ENCODE data around the gene KCNT2.
"Not testable (repeated sequence)": the region's sequence is repeated elsewhere in the genome, so short reads cannot be mapped to it uniquely, and the experiment has no call there.

Gene KCNT2

DNA sequence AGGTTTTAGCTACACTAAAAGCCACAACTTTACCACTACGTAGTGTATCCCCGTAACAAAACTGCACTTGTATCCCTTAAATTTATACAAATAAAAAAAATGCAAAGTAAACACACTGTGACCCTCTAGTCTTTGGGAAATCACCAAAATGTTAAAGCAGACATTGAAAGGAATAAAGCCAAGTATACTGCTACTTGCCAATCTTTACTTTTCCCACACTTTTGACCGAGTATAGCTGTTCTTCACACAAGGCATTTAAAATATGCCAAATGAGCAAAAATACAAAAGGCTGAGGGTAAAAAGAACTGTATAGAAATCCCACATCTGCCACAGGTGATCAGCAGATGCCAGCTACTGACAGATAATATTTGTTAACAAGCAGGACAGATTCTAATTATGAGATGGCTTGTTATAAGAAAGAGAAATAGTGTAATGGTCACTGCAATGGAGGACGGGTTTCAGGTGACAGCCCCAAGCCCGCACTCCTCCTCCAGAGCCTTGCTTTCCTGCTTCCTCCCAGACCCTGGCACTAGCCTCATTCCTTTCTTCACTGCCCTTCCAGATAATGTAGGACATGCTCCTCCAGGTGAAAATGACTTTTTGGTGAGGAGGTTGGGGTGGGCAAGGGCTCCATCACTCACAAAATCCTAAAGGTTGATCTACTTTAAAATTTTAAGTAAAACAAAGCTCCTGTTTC, 18.1 kb downstream of the KCNT2 start:
- DNase-seq = no peak

DNA sequence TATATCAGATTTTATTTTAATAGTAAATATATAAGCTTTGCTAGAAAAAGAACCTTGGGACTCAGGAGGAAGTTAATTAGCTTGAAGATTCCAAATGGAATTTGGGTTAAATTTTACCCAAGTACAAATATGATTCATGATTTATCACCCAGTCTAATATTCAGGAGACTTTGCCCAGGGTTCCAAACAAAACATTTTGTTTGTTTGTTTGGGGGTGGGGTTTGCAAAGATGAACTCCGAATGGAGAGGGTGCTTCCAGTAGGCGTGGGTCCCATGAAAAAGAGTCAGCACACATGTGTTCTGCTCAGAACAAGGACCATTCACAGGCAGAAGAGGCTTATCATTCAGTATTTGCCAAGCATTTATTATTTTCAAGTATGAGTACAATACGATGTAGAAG, 23.5 kb downstream of the KCNT2 start:
- no peak for DNase-seq

DNA sequence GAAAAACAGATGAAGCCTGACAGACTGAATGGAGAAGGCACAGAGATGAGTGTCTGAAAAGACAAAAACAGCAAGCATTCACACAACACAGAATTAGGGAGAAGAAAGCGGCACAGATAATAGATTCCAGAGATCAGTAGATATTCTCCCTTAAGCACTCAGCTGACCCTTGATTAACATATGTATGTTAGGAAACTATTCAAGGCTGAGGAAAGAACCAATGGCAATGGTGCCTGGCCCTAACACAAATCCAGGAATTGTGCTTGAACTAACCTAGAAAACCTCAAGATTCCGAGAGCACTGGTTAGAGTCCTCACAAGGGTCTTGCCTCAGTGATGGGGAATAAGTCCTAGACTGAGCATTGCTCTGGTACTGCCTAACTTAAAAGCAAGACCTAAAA, 30.9 kb downstream of the KCNT2 start:
- DNase-seq = no peak

DNA sequence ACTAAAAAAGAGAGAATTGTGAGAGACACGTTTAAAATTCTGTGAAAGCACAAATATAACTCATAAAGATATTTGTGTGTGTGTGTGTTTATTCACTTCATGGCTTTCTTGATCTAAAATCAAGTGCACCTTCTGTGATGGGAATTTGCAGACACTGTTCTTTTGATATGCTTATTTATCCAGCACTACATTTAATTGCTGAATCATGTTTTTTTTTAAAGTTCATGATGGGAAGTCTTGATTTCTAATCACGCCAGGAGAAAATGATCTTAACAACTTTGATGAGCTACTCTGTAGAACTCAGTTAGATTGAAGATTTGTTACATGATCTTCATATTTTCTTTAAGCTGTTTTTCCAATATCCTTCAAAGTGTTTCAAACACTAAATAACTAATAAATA, 35.0 kb downstream of the KCNT2 start:
- no peak for DNase-seq

DNA sequence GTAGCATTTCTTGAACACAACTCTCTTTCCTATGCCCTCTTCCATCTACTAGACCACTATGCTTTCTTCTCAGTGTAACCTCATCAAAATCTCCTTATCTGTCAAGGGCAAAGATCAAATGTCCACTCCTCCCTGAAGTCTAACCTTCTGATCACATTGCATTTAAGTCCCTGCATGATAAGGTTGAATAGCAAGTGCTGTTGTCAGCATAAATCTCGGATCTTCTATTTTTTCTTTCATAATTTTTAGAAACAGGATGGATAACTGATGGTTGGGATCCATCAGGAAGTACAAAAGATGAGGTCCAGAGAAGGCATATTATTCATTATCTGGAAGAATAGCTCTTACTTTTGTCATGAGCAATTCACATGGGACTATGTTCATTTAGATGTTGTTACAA, 41.0 kb downstream of the KCNT2 start:
- DNase-seq = no peak

DNA sequence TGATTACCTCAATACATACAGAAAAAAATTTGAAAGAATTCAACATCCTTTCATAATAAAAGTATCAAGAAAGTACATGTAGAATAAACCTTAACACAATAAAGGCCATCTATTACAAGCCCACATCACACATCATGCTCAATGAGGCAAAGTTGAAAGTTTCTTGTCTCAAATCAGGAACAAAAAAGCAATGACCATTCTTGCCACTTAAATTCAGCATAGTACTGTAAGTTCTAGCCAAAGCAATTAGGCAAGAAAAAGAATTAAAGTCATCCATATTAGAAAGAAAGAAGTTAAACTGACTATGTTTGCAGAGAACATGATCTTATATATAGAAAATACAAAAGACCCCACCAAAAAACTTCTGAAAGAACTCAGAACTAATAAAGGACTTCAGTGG, 44.5 kb downstream of the KCNT2 start:
- no peak for DNase-seq

DNA sequence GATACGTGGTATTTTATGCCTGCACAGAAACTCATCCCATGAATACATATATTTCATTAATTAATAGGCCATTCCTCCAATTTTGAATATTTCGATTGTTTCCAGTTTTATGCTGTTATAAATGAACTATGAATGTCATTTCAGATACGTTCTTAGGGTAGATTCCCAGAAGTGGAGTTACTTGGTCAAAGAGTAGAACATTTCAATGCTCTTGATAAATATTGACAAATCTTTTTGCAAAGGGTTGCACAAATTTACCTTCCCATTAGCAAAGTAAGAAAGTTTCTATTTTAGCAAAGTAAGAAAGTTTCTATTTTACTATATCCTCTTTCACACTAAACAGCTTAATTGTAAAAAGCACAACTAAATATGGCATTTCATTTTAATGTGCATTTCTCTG, 48.9 kb downstream of the KCNT2 start:
- no peak for DNase-seq

DNA sequence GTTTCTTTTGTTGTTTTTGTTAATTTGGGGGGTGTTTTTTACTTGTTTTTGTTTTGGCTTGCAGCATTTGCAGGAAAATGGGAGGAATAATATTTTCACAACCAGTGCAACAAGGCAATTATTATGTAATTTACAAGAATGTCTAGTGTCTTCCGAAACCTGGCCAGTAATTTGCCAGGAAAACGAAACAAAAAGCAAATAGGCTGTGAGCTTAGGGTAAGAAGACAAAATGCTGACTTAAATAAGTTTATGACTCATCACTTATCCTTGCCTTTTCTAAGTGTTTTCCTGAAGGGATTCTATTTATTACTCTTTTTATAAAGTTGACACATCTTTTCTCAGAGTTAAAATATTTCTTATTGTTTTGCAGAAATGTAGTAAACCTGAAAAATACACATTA, 49.8 kb downstream of the KCNT2 start:
- DNase-seq = peak; percentile 0 to 30 (median 1)

DNA sequence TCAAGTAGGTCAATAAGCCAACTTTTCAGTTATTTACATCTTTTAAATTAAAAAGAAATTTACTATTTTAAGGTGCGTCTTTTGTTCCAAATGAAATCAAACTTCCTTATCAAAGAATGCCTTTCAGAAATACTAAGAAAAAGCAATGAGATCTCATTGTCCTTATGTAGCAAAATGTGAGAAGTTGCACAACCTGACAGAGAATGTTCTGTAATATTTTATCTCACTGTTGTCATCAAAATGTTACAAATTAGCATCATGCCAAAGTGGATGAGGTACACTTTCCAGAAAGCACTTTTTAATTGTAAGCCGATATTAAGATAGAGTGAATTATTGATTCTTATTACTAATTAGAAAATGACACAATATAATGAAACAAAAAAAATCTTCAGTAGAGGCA, 50.4 kb downstream of the KCNT2 start:
- no peak for DNase-seq

DNA sequence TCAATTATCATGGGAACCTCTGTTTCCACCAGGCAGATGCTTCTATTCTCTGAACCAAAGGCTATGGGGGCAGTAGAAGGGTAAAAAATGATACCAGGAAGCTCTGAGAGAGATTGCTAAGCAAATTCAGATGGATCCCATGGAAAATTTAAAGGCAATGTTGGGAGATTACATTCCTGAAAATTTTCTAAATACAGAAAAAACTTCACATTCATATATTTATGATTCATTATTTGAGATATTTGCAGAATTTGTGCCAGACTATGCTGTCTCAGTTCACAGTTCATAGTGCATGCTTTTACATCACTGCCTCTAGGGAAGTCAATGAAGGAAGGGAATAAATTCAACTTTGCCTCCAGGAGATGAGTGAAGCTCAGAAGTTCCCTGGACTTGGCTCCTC, 57.5 kb downstream of the KCNT2 start:
- DNase-seq = no peak

DNA sequence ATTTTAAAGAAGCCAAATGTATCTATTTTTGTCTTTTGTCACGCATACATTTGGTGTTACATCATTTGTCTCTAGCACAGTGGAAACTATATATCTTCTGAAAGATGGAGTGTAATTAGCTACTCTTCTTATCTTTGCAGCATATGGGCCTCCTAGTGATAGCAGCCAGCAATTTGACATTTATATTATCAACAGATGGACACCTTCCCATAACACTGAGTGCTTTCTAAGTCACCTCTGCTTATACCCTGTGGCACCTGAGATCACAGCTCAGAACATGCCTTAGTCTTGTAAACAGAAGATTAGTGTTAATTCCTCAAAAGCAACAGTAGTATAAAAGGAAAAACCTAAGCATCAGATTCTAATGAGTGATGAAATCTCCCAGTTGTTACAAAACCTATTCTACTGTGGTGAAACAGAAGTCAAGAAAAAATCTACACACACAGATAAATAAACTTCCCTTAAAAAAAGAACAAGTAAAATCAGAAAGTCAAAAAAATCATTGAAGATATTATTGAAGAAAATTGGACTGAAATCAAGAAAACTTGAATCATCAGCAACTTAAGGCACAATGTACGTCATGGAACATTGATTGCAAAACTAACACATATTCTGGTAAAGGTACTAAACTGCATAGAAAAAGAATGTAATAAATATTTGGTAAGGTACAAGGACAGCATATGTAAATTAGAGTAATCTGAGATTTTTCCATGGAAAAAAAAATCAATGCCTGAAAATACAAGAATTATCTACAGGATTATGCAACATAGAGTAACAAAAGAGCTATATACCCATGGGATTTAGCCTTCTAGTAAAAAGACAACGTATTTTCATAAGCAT, 61.7 kb downstream of the KCNT2 start:
- no peak for DNase-seq

DNA sequence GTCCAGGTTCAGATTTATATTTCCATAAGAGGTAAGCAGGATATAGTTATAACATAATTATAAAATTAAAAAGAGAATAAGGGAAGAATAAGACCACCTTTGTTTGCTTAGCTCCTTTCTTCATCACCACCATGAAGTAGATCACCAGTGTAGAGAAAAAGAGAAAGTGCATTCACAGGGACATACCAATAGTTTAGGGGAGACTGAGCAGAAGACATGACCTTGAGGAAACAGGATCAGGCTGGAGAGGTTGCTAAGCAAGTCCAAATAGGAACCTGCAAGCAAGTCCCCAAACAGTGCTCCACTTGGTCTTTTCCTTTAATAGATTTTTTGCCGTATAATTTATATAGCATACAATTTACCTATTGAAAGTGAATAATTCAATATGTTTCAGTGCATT, 63.0 kb downstream of the KCNT2 start:
- no peak for DNase-seq

DNA sequence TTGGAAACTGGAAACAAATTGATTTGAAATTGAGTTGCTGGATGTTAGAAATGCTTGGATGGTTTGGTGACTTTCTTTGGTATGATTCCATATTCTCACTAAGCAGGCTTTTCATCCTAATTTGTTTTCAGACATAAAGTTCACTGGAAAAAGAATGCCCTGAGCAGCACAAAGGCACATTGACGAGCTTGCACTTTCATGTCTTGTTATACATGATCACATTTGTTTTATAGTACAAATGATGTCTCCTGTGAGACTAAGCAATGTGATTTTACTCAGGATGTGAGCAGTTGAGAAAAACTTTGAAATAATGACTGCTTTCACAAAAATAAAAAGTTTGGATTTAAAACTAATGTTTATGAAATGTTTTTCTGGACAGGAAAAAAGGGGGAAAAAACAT, 63.6 kb downstream of the KCNT2 start:
- DNase-seq = no peak

DNA sequence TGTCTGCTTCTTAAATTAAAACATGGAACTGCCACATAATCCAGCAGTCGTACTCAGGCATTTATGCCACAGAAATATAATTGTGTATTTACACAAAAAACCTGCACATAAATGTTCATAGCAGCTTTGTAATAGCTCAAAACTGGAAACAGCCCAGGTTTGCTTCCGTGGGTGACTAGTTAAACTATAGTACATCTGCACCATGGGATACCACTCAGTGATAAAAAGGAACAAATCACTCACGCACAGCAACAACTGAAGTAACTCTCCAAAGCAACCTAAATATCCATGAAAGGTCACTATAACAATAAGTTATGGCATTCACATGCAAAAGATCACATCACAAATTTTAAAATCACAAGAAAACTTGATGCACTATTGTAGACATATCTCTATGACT, 64.4 kb downstream of the KCNT2 start:
- DNase-seq = no peak

DNA sequence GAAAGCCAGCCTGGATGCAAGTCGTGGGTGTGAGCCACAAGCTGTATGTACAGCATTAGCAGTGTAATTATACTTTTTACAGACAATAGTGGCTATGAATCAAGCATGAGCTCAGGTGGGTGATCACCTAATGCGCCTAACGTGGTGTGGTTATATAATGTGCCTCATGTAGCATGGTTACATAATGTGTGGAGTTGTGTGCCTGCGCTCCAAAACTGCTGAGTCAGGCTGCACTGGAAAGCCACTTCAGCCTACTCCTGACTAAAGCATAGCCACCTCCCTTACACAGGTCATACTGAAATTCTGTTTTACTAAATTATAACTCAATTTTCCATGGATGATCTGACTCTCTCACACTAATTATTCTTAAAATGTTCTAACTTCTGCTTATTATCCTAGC, 69.8 kb downstream of the KCNT2 start:
- DNase-seq = no peak

DNA sequence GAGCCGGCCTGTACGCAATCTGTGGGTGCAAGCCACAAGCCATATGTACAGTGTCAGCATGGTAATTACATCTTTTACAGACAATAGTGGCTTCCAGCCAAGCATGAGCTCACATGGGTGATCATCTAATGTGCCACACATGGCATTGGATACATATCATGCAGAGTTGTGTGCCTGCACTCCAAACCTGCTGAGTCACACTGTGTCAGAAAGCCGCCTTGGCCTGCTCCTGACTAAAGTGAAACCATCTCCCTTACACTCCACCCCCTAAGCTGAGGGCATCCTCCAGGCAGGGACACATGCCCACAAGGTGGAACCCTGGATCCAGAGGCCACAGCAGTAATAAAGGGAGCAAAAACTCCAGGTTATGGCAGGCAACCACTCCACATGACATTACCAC, 72.5 kb downstream of the KCNT2 start:
- no peak for DNase-seq

DNA sequence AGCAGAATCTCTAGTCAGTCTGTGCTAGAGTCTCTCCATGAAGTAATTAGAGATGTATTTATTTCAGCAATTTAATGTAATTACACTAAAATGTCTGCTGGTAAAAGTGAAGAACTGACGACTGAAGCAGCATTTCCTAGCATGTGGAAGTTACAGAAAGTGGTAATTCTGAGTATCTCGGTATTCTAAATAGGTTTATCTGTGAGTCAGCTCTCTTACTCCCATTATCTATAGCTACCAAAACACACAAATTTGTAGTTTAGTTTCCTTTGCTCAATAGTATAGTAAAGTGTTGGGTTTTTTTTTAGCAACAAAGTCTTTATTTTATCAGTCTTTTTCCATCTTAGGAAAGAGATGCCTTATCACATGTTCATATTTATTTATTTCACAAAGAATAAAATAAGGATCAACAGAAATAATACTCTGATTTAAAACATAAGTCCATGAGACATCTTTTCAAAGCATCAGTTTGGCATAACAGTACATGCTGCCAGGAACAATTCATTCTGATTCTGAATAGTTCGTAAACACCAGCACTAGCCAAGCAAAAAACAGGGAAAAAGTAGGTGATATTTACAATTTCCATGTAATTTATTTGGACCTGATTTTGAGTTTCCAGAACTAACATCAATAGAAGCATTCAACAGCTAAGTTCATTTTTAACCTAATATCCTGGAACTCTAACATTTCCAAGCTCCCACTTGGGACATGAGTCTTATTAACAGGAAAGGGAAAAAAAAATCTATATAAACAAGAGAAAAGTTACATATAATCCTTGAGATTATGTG, 76.3 kb downstream of the KCNT2 start:
- DNase-seq = no peak

DNA sequence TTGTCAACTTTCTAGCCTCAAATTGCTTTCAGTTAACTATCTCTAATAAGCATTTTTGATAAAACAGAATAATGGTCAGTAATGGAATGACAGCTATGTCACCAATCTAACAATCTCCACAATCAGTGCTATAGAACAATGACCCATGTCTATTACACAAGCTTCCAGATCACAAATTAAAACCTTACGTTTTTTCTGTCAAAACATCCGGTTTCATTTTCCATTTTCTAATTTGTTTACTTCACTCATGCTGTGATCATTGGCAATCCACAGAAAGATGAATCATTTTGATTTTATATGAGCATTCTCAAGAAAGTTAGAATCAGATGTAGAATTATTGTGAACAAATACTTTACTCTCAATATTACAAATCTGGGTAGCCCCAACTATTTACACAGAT, 80.3 kb downstream of the KCNT2 start:
- DNase-seq = no peak

DNA sequence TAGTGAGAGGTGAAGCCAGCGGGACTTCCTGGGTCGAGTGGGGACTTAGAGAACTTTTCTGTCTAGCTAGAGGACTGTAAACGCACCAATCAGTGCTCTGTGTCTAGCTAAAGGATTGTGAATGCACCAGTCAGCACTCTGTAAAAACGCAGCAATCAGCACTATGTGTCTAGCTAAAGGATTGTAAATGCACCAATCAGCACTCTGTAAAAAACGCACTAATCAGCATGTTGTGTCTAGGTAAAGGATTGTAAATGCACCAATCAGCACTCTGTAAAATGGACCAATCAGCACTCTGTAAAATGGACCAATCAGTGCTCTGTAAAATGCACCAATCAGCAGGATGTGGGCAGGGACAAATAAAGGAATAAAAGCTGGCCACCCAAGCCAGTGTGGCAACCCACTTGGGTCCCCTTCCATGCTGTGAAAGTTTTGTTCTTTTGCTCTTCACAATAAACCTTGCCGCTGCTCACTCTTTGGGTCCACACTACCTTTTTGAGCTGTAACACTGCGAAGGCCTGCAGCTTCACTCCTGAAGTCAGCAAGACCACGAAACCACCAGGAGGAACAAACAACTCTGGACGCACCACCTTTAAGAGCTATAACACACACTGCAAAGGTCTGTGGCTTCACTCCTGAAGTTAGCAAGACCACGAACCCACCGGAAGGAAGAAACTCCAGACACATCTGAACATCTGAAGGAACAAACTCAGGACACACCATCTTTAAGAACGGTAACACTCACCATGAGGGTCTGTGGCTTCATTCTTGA, 85.5 kb downstream of the KCNT2 start:
- not testable (repeated sequence) for DNase-seq

DNA sequence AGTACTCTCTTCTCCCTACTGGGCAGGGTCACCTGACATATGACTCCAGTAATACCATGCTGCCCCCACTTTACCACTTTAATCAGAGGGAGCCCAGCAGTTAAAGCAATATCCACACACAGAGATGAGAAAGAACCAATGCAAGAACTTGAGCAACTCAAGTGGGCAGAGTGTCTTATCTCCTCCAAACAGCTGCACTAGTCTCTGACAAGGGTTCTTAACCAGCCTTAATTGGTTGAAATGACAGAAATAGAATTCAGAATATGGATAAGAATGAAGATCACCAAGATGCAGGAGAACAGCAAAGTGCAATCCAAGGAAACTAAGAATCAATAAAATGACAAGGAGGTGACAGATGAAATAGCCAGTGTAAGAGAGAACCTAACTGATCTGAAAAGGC, 91.0 kb downstream of the KCNT2 start:
- DNase-seq = no peak

DNA sequence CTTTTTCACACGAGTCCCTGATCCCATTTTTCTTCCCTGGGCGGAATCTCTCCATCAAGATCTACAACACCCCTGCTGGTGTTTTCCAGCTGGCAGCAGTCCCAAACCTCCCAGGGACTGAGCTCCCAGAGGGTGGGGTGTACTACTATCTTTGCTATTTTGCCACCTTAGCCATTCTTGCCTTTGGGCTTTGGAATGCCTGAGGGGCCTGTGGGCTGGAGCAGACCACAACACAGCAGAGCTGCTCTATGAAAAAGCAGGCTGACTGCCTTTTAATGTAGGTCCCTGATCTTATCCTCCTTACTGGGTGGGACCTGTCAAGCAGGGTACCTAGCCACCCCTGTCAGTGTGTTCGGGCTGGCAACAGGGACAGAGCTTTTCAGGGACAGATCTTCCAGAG, 91.9 kb downstream of the KCNT2 start:
- no peak for DNase-seq

DNA sequence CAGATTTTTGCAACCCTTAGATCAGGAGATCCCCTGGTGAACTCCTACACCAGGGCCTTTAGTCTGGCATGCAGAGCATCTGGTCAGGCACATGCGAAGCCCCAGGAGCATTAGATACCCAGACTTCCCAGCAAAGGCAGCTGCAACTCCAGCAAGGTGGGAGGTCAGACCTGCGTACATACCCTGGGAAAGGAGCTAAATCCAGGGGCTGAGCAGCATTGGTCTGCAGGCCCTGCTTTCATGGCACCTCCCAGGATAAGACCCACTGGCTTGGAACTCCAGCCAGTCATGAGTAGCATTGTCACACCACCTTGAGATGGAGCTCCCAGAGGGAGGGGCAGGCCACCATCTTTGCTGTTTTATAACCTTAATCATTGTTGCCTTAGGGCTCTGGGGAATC, 92.3 kb downstream of the KCNT2 start:
- DNase-seq = no peak

DNA sequence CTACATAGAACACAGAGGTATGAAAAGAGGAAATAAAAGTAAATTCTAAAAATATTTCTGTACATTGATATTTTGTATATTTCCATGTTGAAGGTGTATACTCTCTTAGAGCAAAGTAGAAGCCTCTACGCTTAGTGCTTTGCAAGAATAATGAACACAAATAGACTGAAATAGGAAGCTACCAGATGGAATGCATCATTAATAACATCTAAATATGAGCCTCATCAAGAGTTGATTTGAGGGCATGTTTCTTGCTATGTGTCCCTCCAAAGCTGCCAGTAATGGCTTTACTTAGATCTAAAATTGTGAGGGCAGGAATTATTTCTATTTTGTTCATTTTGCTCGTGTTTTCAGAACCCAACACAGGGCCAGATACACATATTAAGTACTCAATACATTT, 94.4 kb downstream of the KCNT2 start:
- no peak for DNase-seq
